Adrenal gland (tissue), 5 donors: ENCODE measurements around the gene TCERG1.

Experiments used
- CTCF ChIP-seq, 6 experiments: fragments of 450-650 bp in 4 of 6; fragments of 200-600 bp in 2 of 6; sonication (generic) in 1 of 6; IDR thresholded peaks; 1 replicate in 5 of 6; 2 replicates in 1 of 6; pipeline versions ENCODE4 v1.5.1 to v1.8.0; 2016 to 2021; ENCODE audit warnings: antibody characterized with exemption in 6 of 6, mild to moderate bottlenecking in 2 of 6, moderate library complexity in 1 of 6
- POLR2A ChIP-seq, 2 donors: fragments of 450-650 bp; IDR thresholded peaks; one replicate each; pipeline ENCODE4 v1.6.1; 2017; ENCODE audit warnings: antibody characterized with exemption in 2 of 2, mild to moderate bottlenecking in 2 of 2, moderate library complexity in 1 of 2
- donor health status: DM: no; HTN: no; CAD: no.

- TF ChIP-seq POLR2A (IDR thresholded peaks at IDR 0.05) = no peak
- TF ChIP-seq CTCF (IDR thresholded peaks at IDR 0.05) = no peak
Measured at GRCh38 chr5:146529984-146530383, 82.9 kb downstream of the TCERG1 start.
